Chondrocyte (in vitro differentiated cells): ENCODE data around the gene LRRC53. TPM values are rescaled to one million over a fixed set of nuclear protein-coding genes. Genes with fewer than 3 reads are reported as not detected.

Experiments used
- DNase-seq: peaks from one replicate; pipeline ENCODE4 v3.0.0; 2021; ENCODE audit warnings: mixed read lengths, low spot score
- H3K27ac Mint-ChIP-seq: one replicate; pipeline ENCODE4 v1.8.0; 2021; ENCODE audit warnings: mild to moderate bottlenecking, moderate library complexity, mixed read lengths; ENCODE audit not compliant: unreplicated experiment
- H3K27me3 Mint-ChIP-seq: 2 replicates; pipeline ENCODE4 v1.8.0; 2021; ENCODE audit warnings: low read depth, mixed read lengths
- H3K36me3 Mint-ChIP-seq: 2 replicates; pipeline ENCODE4 v1.8.0; 2021; ENCODE audit warnings: low read depth, mixed read lengths
- H3K4me1 Mint-ChIP-seq: 2 replicates; pipeline ENCODE4 v1.8.0; 2021; ENCODE audit warnings: low read depth, mild to moderate bottlenecking, mixed read lengths
- H3K4me3 Mint-ChIP-seq: one replicate; pipeline ENCODE4 v1.8.0; 2021; ENCODE audit warnings: mild to moderate bottlenecking, moderate library complexity, mixed read lengths; ENCODE audit not compliant: unreplicated experiment
- H3K9me3 Mint-ChIP-seq: 2 replicates; pipeline ENCODE4 v1.8.0; 2021; ENCODE audit warnings: low read depth, mixed read lengths
- CTCF ChIP-seq: fragments of 200-600 bp; sonication (generic); IDR thresholded peaks from 2 replicates; pipeline ENCODE4 v1.5.0; 2021; ENCODE audit warnings: antibody characterized with exemption, mild to moderate bottlenecking, moderate library complexity
- total RNA-seq: library from RNA; stranded (reverse); gene quantifications from 3 replicates; pipeline ENCODE4 v1.2.1, GENCODE V29; 2021

The LRRC53 gene
- total RNA-seq, 1 donor from 2014 or later, result not detected

- TF ChIP-seq CTCF, result no peak
- Mint-ChIP-seq H3K27me3 (peaks cover 2% of the 10 kb centered on the region), H3K9me3 (no peaks in the 10 kb centered on the region), H3K27ac (no peak overlapping the region), H3K4me3 (no peak overlapping the region), H3K36me3 (no peaks in the 10 kb centered on the region), H3K4me1 (no peaks in the 10 kb centered on the region)
- DNase-seq, result no peak
Observed at GRCh38 chr1:74436078-74436477, 76.3 kb downstream of the LRRC53 start.

- TF ChIP-seq CTCF, result no peak
- no peaks in the 10 kb centered on the region for H3K36me3 Mint-ChIP-seq
- H3K27ac Mint-ChIP-seq, result no peak overlapping the region
- DNase-seq, result no peak
- H3K4me3 Mint-ChIP-seq, result no peak overlapping the region
- peaks cover 2% of the 10 kb centered on the region for H3K27me3 Mint-ChIP-seq
- no peaks in the 10 kb centered on the region for H3K4me1 Mint-ChIP-seq
- H3K9me3 Mint-ChIP-seq, result no peaks in the 10 kb centered on the region
Observed at GRCh38 chr1:74434321-74434720, 78.1 kb downstream of the LRRC53 start.

- Mint-ChIP-seq H3K36me3 (no peaks in the 10 kb centered on the region), H3K4me3 (no peak overlapping the region), H3K27ac (no peak overlapping the region), H3K4me1 (no peaks in the 10 kb centered on the region), H3K9me3 (no peaks in the 10 kb centered on the region), H3K27me3 (peaks cover 2% of the 10 kb centered on the region)
- no peak for DNase-seq
- TF ChIP-seq CTCF, result no peak
Observed at GRCh38 chr1:74432325-74432724, 80.1 kb downstream of the LRRC53 start.

- no peak for TF ChIP-seq CTCF
- Mint-ChIP-seq H3K4me3 (no peak overlapping the region), H3K9me3 (no peaks in the 10 kb centered on the region), H3K27ac (no peak overlapping the region), H3K4me1 (peaks cover 3% of the 10 kb centered on the region), H3K36me3 (no peaks in the 10 kb centered on the region), H3K27me3 (peaks cover 2% of the 10 kb centered on the region)
- no peak for DNase-seq
Observed at GRCh38 chr1:74431531-74431930, 80.9 kb downstream of the LRRC53 start.

GRCh38 chr1:74430342-74430934, 82.0 kb downstream of the LRRC53 start:
- Mint-ChIP-seq H3K4me3 (no peak overlapping the region), H3K36me3 (no peaks in the 10 kb centered on the region), H3K4me1 (peaks cover 14% of the 10 kb centered on the region), H3K9me3 (no peaks in the 10 kb centered on the region), H3K27ac (no peak overlapping the region), H3K27me3 (peaks cover 2% of the 10 kb centered on the region)
- no peak for TF ChIP-seq CTCF
- no peak for DNase-seq
